IPS DF 6.9 (cell line): ENCODE measurements around the gene IGSF9B.

Experiments
- DNase-seq: peaks from one replicate; pipeline ENCODE4 v3.0.0-alpha.2; 2013; ENCODE audit warnings: low read depth, low spot score
- H3K27ac ChIP-seq: one replicate; pipeline ENCODE4 v1.5.1; 2013; ENCODE audit warnings: low read length, control low read depth
- H3K27me3 ChIP-seq: 2 replicates; pipeline ENCODE4 v1.6.1; 2013; ENCODE audit warnings: mild to moderate bottlenecking, low read length; ENCODE audit not compliant: control insufficient read depth, insufficient read depth
- H3K36me3 ChIP-seq: 2 replicates; pipeline ENCODE4 v1.6.1; 2013; ENCODE audit warnings: low read length; ENCODE audit not compliant: control insufficient read depth, insufficient read depth
- H3K4me1 ChIP-seq: 2 replicates; pipeline ENCODE4 v1.6.1; 2013; ENCODE audit warnings: low read length; ENCODE audit not compliant: control insufficient read depth, insufficient read depth
- H3K4me3 ChIP-seq: 2 replicates; pipeline ENCODE4 v1.5.1; 2013; ENCODE audit warnings: mild to moderate bottlenecking, low read length
- H3K9me3 ChIP-seq: 2 replicates; pipeline ENCODE4 v1.6.1; 2013; ENCODE audit warnings: low read length, inconsistent platforms; ENCODE audit not compliant: control insufficient read depth, insufficient read depth
- WGBS: extraction: QIAGEN DNeasy Blood & Tissue Kit; methylation state at CpG from one replicate; pipeline ENCODE4 v1.1.7; 2013; ENCODE audit warnings: mixed read lengths, missing lambda C conversion rate; ENCODE audit not compliant: insufficient read length, insufficient coverage; 5-methylcytosine and 5-hydroxymethylcytosine counted together

IGSF9B gene

GRCh38 chr11:133901999-133902398, 54.8 kb downstream of the IGSF9B start:
- 100% methylated on average over 3 of the region's 3 CpGs for WGBS
- Histone ChIP-seq H3K27ac (no peak overlapping the region), H3K27me3 (no peaks in the 10 kb centered on the region), H3K9me3 (no peaks in the 10 kb centered on the region), H3K4me3 (no peak overlapping the region), H3K4me1 (no peaks in the 10 kb centered on the region; the same call in 1 of the 2 replicates), H3K36me3 (peaks cover 9% of the 10 kb centered on the region)
- DNase-seq, result no peak

GRCh38 chr11:133901316-133901715, 55.5 kb downstream of the IGSF9B start:
- Histone ChIP-seq H3K4me3 (no peak overlapping the region), H3K9me3 (no peaks in the 10 kb centered on the region), H3K36me3 (peaks cover 9% of the 10 kb centered on the region), H3K4me1 (no peaks in the 10 kb centered on the region; the same call in 1 of the 2 replicates), H3K27me3 (no peaks in the 10 kb centered on the region), H3K27ac (no peak overlapping the region)
- no CpG with 5 or more reads among the region's 7 CpGs for WGBS
- no peak for DNase-seq

- H3K4me3 ChIP-seq, result no peak overlapping the region
- H3K27me3 ChIP-seq, result no peaks in the 10 kb centered on the region
- DNase-seq, result no peak
- WGBS, result no CpG with 5 or more reads among the region's 9 CpGs
- H3K9me3 ChIP-seq, result no peaks in the 10 kb centered on the region
- no peak overlapping the region for H3K27ac ChIP-seq
- peaks cover 9% of the 10 kb centered on the region for H3K36me3 ChIP-seq
- no peaks in the 10 kb centered on the region; the same call in 1 of the 2 replicates for H3K4me1 ChIP-seq
Observed at GRCh38 chr11:133900176-133901105, 56.3 kb downstream of the IGSF9B start.

- Histone ChIP-seq H3K4me3 (no peak overlapping the region), H3K27me3 (no peaks in the 10 kb centered on the region), H3K9me3 (no peaks in the 10 kb centered on the region), H3K27ac (no peak overlapping the region), H3K4me1 (no peaks in the 10 kb centered on the region; the same call in 1 of the 2 replicates), H3K36me3 (peaks cover 9% of the 10 kb centered on the region)
- peak; percentile 18 for DNase-seq
- WGBS, result no CpG with 5 or more reads among the region's 5 CpGs
Observed at GRCh38 chr11:133898770-133899115, 58.0 kb downstream of the IGSF9B start.

GRCh38 chr11:133898031-133898769, 58.6 kb downstream of the IGSF9B start:
- Histone ChIP-seq H3K27me3 (no peaks in the 10 kb centered on the region), H3K27ac (no peak overlapping the region), H3K9me3 (no peaks in the 10 kb centered on the region), H3K36me3 (peaks cover 9% of the 10 kb centered on the region), H3K4me3 (no peak overlapping the region), H3K4me1 (no peaks in the 10 kb centered on the region; the same call in 1 of the 2 replicates)
- DNase-seq, result peak; percentile 20
- WGBS, result no CpG with 5 or more reads among the region's 17 CpGs

GRCh38 chr11:133897331-133897650, 59.5 kb downstream of the IGSF9B start:
- peaks cover 8% of the 10 kb centered on the region for H3K36me3 ChIP-seq
- DNase-seq, result no peak
- H3K4me1 ChIP-seq, result no peaks in the 10 kb centered on the region; the same call in 1 of the 2 replicates
- no peaks in the 10 kb centered on the region for H3K9me3 ChIP-seq
- no peak overlapping the region for H3K4me3 ChIP-seq
- no peaks in the 10 kb centered on the region for H3K27me3 ChIP-seq
- no peak overlapping the region for H3K27ac ChIP-seq
- no CpG with 5 or more reads among the region's 10 CpGs for WGBS

- no peaks in the 10 kb centered on the region for H3K4me1 ChIP-seq
- no peak overlapping the region for H3K27ac ChIP-seq
- WGBS, result no CpG with 5 or more reads among the region's 10 CpGs
- H3K9me3 ChIP-seq, result no peaks in the 10 kb centered on the region
- DNase-seq, result no peak
- H3K4me3 ChIP-seq, result no peak overlapping the region
- H3K36me3 ChIP-seq, result peaks cover 3% of the 10 kb centered on the region; the same call in 1 of the 2 replicates
- no peaks in the 10 kb centered on the region for H3K27me3 ChIP-seq
Observed at GRCh38 chr11:133896642-133897330, 60.0 kb downstream of the IGSF9B start.

GRCh38 chr11:133896028-133896427, 60.7 kb downstream of the IGSF9B start:
- no peak for DNase-seq
- no peaks in the 10 kb centered on the region for H3K27me3 ChIP-seq
- peaks cover 2% of the 10 kb centered on the region; the same call in 1 of the 2 replicates for H3K36me3 ChIP-seq
- no peaks in the 10 kb centered on the region for H3K4me1 ChIP-seq
- no peak overlapping the region for H3K4me3 ChIP-seq
- H3K27ac ChIP-seq, result no peak overlapping the region
- no CpG with 5 or more reads among the region's 7 CpGs for WGBS
- H3K9me3 ChIP-seq, result no peaks in the 10 kb centered on the region

GRCh38 chr11:133895551-133895950, 61.2 kb downstream of the IGSF9B start:
- no peaks in the 10 kb centered on the region for H3K27me3 ChIP-seq
- H3K27ac ChIP-seq, result no peak overlapping the region
- no peaks in the 10 kb centered on the region for H3K4me1 ChIP-seq
- no peak for DNase-seq
- no peak overlapping the region for H3K4me3 ChIP-seq
- no CpG with 5 or more reads among the region's 8 CpGs for WGBS
- no peaks in the 10 kb centered on the region for H3K9me3 ChIP-seq
- peaks cover 2% of the 10 kb centered on the region; the same call in 1 of the 2 replicates for H3K36me3 ChIP-seq

- DNase-seq, result no peak
- H3K4me3 ChIP-seq, result no peak overlapping the region
- WGBS, result no CpG with 5 or more reads among the region's 10 CpGs
- no peaks in the 10 kb centered on the region for H3K9me3 ChIP-seq
- H3K4me1 ChIP-seq, result no peaks in the 10 kb centered on the region
- H3K36me3 ChIP-seq, result peaks cover 2% of the 10 kb centered on the region; the same call in 1 of the 2 replicates
- no peak overlapping the region for H3K27ac ChIP-seq
- no peaks in the 10 kb centered on the region for H3K27me3 ChIP-seq
Observed at GRCh38 chr11:133895061-133895479, 61.7 kb downstream of the IGSF9B start.
